KMS-11 (cell line): ENCODE results near the gene KCNA1.

Source experiments
- H2AFZ ChIP-seq: fragments of 200-600 bp; sonication (generic); 2 replicates; pipeline ENCODE4 v1.6.1; 2016; ENCODE audit warnings: antibody characterized with exemption, mixed run types, low read depth
- H3K27ac ChIP-seq: fragments of 200-600 bp; sonication (generic); 2 replicates; pipeline ENCODE4 v1.6.1; 2016; ENCODE audit warnings: mild to moderate bottlenecking, mixed run types
- H3K27me3 ChIP-seq: fragments of 200-600 bp; sonication (generic); 2 replicates; pipeline ENCODE4 v1.6.1; 2017; ENCODE audit warnings: mild to moderate bottlenecking, low read depth, mixed run types, moderate library complexity; ENCODE audit not compliant: insufficient read depth
- H3K36me3 ChIP-seq: fragments of 200-600 bp; sonication (generic); 2 replicates; pipeline ENCODE4 v1.6.1; 2017; ENCODE audit warnings: mild to moderate bottlenecking, mixed run types; ENCODE audit not compliant: insufficient read depth
- H3K4me1 ChIP-seq: fragments of 200-600 bp; sonication (generic); 2 replicates; pipeline ENCODE4 v1.6.1; 2016; ENCODE audit warnings: mild to moderate bottlenecking, low read depth, mixed run types; ENCODE audit not compliant: poor library complexity, severe bottlenecking
- H3K4me2 ChIP-seq: fragments of 200-600 bp; sonication (generic); 2 replicates; pipeline ENCODE4 v1.7.0; 2016; ENCODE audit warnings: mild to moderate bottlenecking, mixed run types
- H3K4me3 ChIP-seq: fragments of 200-600 bp; sonication (generic); IDR thresholded peaks from 2 replicates; pipeline ENCODE4 v1.6.1; 2017; ENCODE audit warnings: low read depth, low read length, mixed read lengths; ENCODE audit not compliant: insufficient read depth
- H3K79me2 ChIP-seq: fragments of 200-600 bp; sonication (generic); 2 replicates; pipeline ENCODE4 v1.6.1; 2016; ENCODE audit warnings: low read depth, mixed run types; ENCODE audit not compliant: insufficient read depth
- H3K9ac ChIP-seq: fragments of 200-600 bp; sonication (generic); 2 replicates; pipeline ENCODE4 v1.6.1; 2016; ENCODE audit warnings: mild to moderate bottlenecking, mixed run types
- H4K20me1 ChIP-seq: fragments of 200-600 bp; sonication (generic); 2 replicates; pipeline ENCODE4 v1.6.1; 2016; ENCODE audit warnings: mild to moderate bottlenecking, mixed run types; ENCODE audit not compliant: insufficient read depth
- TF ChIP-seq, protein P1 (sequence below): fragments of 200-600 bp; sonication (generic); conservative IDR thresholded peaks from 2 replicates; pipeline ENCODE4 v1.6.1; 2017; ENCODE audit warnings: low read depth, mild to moderate bottlenecking, antibody characterized with exemption, low read length, moderate library complexity, mixed read lengths

Gene KCNA1

DNA sequence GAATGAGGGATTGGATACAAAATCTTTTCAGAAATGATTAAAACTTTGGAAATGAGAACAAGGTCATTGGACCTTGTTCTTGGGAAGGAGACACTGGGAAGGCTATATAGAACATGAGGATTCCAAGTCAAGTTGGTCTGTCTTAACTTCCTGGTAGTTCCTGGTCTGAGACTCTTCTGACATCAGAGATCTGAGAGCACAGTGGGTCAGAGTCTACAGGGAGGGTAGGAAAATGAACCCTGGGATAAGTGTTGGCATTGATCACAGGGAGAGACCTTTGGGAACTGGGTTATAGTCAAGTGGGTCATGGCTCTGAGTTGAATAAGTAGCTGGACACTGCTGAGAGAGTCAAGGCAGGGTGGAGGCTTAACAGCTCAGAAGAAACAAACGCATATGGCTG is 17.3 kb upstream of the KCNA1 start:
- Histone ChIP-seq H3K4me2 (no peak overlapping the region), H2AFZ (no peak overlapping the region), H3K79me2 (no peaks in the 10 kb centered on the region), H3K4me1 (no peaks in the 10 kb centered on the region), H3K9ac (no peak overlapping the region), H3K36me3 (no peaks in the 10 kb centered on the region), H4K20me1 (no peaks in the 10 kb centered on the region), H3K27me3 (no peaks in the 10 kb centered on the region), H3K27ac (no peak overlapping the region), H3K4me3 (no peak overlapping the region)
- TF ChIP-seq, protein P1, sequence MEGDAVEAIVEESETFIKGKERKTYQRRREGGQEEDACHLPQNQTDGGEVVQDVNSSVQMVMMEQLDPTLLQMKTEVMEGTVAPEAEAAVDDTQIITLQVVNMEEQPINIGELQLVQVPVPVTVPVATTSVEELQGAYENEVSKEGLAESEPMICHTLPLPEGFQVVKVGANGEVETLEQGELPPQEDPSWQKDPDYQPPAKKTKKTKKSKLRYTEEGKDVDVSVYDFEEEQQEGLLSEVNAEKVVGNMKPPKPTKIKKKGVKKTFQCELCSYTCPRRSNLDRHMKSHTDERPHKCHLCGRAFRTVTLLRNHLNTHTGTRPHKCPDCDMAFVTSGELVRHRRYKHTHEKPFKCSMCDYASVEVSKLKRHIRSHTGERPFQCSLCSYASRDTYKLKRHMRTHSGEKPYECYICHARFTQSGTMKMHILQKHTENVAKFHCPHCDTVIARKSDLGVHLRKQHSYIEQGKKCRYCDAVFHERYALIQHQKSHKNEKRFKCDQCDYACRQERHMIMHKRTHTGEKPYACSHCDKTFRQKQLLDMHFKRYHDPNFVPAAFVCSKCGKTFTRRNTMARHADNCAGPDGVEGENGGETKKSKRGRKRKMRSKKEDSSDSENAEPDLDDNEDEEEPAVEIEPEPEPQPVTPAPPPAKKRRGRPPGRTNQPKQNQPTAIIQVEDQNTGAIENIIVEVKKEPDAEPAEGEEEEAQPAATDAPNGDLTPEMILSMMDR, result no peak

DNA sequence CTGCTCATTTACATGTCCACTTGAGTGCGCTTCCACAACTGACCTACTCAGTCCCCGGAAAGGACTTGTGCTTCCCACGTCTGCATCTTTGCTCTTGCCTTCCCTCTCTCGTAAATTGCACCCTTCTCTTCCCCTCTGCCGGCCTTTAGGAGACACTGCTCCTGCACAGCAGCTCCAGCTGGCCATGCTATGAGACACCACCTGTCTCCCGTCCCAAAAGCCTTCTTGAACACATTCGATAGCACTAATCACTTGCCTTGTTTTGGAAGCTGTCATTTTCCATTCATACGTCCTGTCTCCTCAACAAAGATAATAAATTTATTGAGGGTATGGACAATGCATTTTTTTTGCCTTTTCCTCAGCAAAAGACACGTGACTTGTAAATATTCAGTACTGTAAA is 15.7 kb upstream of the KCNA1 start:
- no peak overlapping the region for H3K27ac ChIP-seq
- no peak overlapping the region for H3K9ac ChIP-seq
- H3K4me3 ChIP-seq, result no peak overlapping the region
- H3K4me2 ChIP-seq, result no peak overlapping the region
- no peaks in the 10 kb centered on the region for H3K4me1 ChIP-seq
- no peak overlapping the region for H2AFZ ChIP-seq
- H4K20me1 ChIP-seq, result no peaks in the 10 kb centered on the region
- H3K79me2 ChIP-seq, result no peaks in the 10 kb centered on the region
- no peaks in the 10 kb centered on the region for H3K27me3 ChIP-seq
- TF ChIP-seq, protein P1, result no peak
- H3K36me3 ChIP-seq, result no peaks in the 10 kb centered on the region

DNA sequence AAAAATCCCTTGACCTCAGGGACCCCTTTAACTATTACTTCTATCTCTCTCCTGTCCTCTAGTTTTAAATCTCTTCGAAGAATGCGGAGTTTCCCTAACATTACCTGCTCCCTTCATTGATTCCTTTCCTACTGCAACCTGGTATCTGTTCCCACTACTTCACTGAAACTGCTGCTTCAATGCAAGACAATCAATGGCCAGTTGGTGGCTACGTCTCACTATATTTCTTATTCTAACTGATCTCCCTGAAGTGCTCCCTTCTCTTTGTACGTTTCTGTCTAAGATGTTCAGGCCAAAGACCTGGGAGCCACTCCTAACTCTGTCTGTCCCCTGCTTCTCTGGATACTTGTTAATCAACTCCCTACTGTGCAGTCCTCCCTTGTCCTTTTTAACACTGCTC is 10.3 kb upstream of the KCNA1 start:
- H3K27me3 ChIP-seq, result no peaks in the 10 kb centered on the region

DNA sequence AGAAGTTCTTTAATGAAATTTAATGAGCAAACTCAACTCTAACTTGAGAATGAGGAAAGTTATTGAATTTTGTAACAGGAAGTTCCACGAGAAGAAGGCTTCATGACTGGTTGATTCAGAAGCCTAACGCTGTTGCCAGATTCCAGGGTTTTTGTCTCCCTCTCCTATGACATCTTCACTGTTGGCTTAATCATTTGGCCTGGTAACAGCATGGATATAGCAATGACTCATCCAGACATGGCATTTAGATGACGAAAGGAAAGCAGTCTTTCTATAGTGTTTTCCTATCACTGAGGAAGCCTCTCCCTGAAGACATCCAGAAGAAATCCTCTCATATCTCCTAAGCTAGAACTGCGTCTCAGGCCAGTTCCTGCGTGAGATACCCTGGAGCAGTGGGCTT is 9.4 kb upstream of the KCNA1 start:
- H3K4me2 ChIP-seq, result no peak overlapping the region

More for the DNA sequence above, 10.3 kb upstream of the KCNA1 start:
- Histone ChIP-seq H3K36me3 (no peaks in the 10 kb centered on the region), H3K4me3 (no peak overlapping the region), H3K27ac (no peak overlapping the region), H4K20me1 (no peaks in the 10 kb centered on the region), H3K4me2 (no peak overlapping the region), H3K79me2 (no peaks in the 10 kb centered on the region), H2AFZ (no peak overlapping the region), H3K4me1 (no peaks in the 10 kb centered on the region), H3K9ac (no peak overlapping the region)
- TF ChIP-seq, protein P1, result no peak

More for the DNA sequence above, 9.4 kb upstream of the KCNA1 start:
- Histone ChIP-seq H3K4me1 (no peaks in the 10 kb centered on the region), H4K20me1 (no peaks in the 10 kb centered on the region), H3K79me2 (no peaks in the 10 kb centered on the region), H3K4me3 (no peak overlapping the region), H3K36me3 (no peaks in the 10 kb centered on the region), H3K27ac (no peak overlapping the region), H2AFZ (no peak overlapping the region), H3K9ac (no peak overlapping the region), H3K27me3 (no peaks in the 10 kb centered on the region)
- TF ChIP-seq, protein P1, result no peak
